HepG2 (cell line): ENCODE measurements around the gene EML2. TPM values are rescaled to one million over a fixed set of nuclear protein-coding genes. Genes with fewer than 3 reads are reported as not detected.

Experiments
- ATAC-seq: fragments of 200-7000 bp; cut with Tn5 transposase; 3 replicates; pipeline ENCODE4 v1.9.1; 2020; ENCODE audit warnings: mild to moderate bottlenecking, moderate library complexity
- BruUV-seq: library from RNA; stranded (reverse); fragments of 400-500 nt; replicated peaks from 2 replicates; lab custom pipeline; 2021; lab: Mats Ljungman, UMichigan
- CTCF ChIA-PET: fragments of 300-600 bp; formaldehyde crosslinking; extraction: SDS; loops from one replicate; lab custom pipeline; 2021; ENCODE audit warnings: low total read pairs, inconsistent platforms, low intra/inter-chr PET ratio; lab: Yijun Ruan, JAX
- POLR2A ChIA-PET: fragments of 350-600 bp; sonication (Branson Sonifier 250); formaldehyde crosslinking; loops from one replicate; lab custom pipeline; 2020; ENCODE audit warnings: antibody characterized with exemption, inconsistent platforms; lab: Yijun Ruan, JAX
- DNase-seq: peaks from one replicate; pipeline ENCODE4 v3.0.0-alpha.2; 2015; ENCODE audit warnings: low spot score
- FAIRE-seq: peaks from 3 replicates; lab custom pipeline; 2011; peaks lifted over from hg19 to GRCh38; lab: Jason Lieb, UNC
- H2AFZ ChIP-seq: one replicate; pipeline ENCODE4 v1.6.1; 2011; ENCODE audit warnings: low read length, inconsistent platforms
- H3K27ac ChIP-seq: fragments of 300-600 bp; 3 replicates; pipeline ENCODE4 v1.8.0; 2011; ENCODE audit warnings: mixed run types, mild to moderate bottlenecking, mixed read lengths, low read length, inconsistent platforms; ENCODE audit not compliant: insufficient read depth; ENCODE audit errors: extremely low read length
- H3K27me3 ChIP-seq, 2 experiments: fragments of 200-600 bp in 1 of 2; 2 replicates in 1 of 2; 3 replicates in 1 of 2; pipeline versions ENCODE4 v1.6.0 to v1.8.0; 2011; ENCODE audit warnings: low read length in 2 of 2, mild to moderate bottlenecking in 2 of 2, moderate library complexity in 2 of 2, inconsistent platforms in 1 of 2; ENCODE audit not compliant: insufficient read depth in 2 of 2, control insufficient read depth in 1 of 2
- H3K36me3 ChIP-seq, 2 experiments: fragments of 200-600 bp in 1 of 2; replicated peaks in 1 of 2; 2 replicates in 1 of 2; 3 replicates in 1 of 2; pipeline versions ENCODE4 v1.5.1 to v1.8.0; 2011; ENCODE audit warnings: low read length in 2 of 2, inconsistent platforms in 1 of 2; ENCODE audit not compliant: insufficient read depth in 2 of 2, control insufficient read depth in 1 of 2
- H3K4me1 ChIP-seq: 2 replicates; pipeline ENCODE4 v1.5.1; 2012; ENCODE audit warnings: low read length, inconsistent platforms; ENCODE audit not compliant: insufficient read depth
- H3K4me2 ChIP-seq: 2 replicates; pipeline ENCODE4 v1.6.0; 2011; ENCODE audit warnings: low read depth, low read length, inconsistent platforms
- H3K4me3 ChIP-seq, 3 experiments: fragments of 200-600 bp in 1 of 3; sonication (generic), shearing (Covaris generic) in 1 of 3; replicated peaks in 1 of 3; 2 replicates each; pipeline ENCODE4 v1.5.1; 2011 to 2016; ENCODE audit warnings: low read length in 3 of 3, inconsistent platforms in 2 of 3, low read depth in 2 of 3, mild to moderate bottlenecking in 2 of 3, control low read depth in 1 of 3, mixed read lengths in 1 of 3; ENCODE audit not compliant: insufficient read depth in 1 of 3
- H3K79me2 ChIP-seq: one replicate; pipeline ENCODE4 v1.6.1; 2011; ENCODE audit warnings: low read length, inconsistent platforms; ENCODE audit not compliant: insufficient read depth
- H3K9ac ChIP-seq: 2 replicates; pipeline ENCODE4 v1.6.0; 2011; ENCODE audit warnings: mild to moderate bottlenecking, low read depth, low read length, inconsistent platforms; ENCODE audit not compliant: insufficient read depth
- H3K9me3 ChIP-seq: 2 replicates; pipeline ENCODE4 v1.5.1; 2012; ENCODE audit warnings: mild to moderate bottlenecking, low read length
- H4K20me1 ChIP-seq: 2 replicates; pipeline ENCODE4 v1.6.0; 2011; ENCODE audit warnings: inconsistent platforms, mild to moderate bottlenecking, low read length, moderate library complexity; ENCODE audit not compliant: insufficient read depth
- EP300 ChIP-seq, 3 experiments: sonication (generic) in 1 of 3; formaldehyde crosslinking in 1 of 3; IDR thresholded peaks; 2 replicates each; pipeline versions ENCODE4 v1.5.1 to v1.6.1; 2011 to 2020; ENCODE audit warnings: low read depth in 2 of 3, low read length in 2 of 3, borderline replicate concordance in 1 of 3, improper control_type of control experiment in 1 of 3, mild to moderate bottlenecking in 1 of 3, missing genetic modification reagents in 1 of 3, moderate library complexity in 1 of 3
- FIP1L1 ChIP-seq: fragments of 200-400 bp; formaldehyde crosslinking; IDR thresholded peaks from 2 replicates; pipeline ENCODE4 v1.6.1; 2018; ENCODE audit warnings: low read depth, mild to moderate bottlenecking, low read length, moderate library complexity, borderline replicate concordance; ENCODE audit not compliant: insufficient read depth
- GABPB1 ChIP-seq: IDR thresholded peaks from 2 replicates; pipeline ENCODE4 v1.6.1; 2016; ENCODE audit warnings: mild to moderate bottlenecking, missing genetic modification reagents, moderate library complexity, missing compliant biosample characterization
- HNRNPLL ChIP-seq: fragments of 200-400 bp; formaldehyde crosslinking; IDR thresholded peaks from 2 replicates; pipeline ENCODE4 v1.6.1; 2017; ENCODE audit warnings: mild to moderate bottlenecking, low read depth, low read length; ENCODE audit not compliant: poor library complexity, severe bottlenecking
- JUND ChIP-seq: sonication (generic); formaldehyde crosslinking; IDR thresholded peaks from 2 replicates; pipeline ENCODE4 v1.8.0; 2022; ENCODE audit warnings: mild to moderate bottlenecking, missing genetic modification reagents
- MAFF ChIP-seq: IDR thresholded peaks from 2 replicates; pipeline ENCODE4 v1.6.1; 2011; ENCODE audit warnings: low read depth, low read length, improper control_type of control experiment
- MAFK ChIP-seq, 2 experiments: IDR thresholded peaks in 1 of 2; conservative IDR thresholded peaks in 1 of 2; 2 replicates each; pipeline ENCODE4 v1.6.1; 2011; ENCODE audit warnings: improper control_type of control experiment in 2 of 2, low read length in 2 of 2
- MEIS1 ChIP-seq: sonication (generic); formaldehyde crosslinking; IDR thresholded peaks from 2 replicates; pipeline ENCODE4 v1.9.0; 2021; ENCODE audit warnings: mild to moderate bottlenecking, missing genetic modification reagents, moderate library complexity, borderline replicate concordance
- SP2 ChIP-seq: sonication (generic); formaldehyde crosslinking; IDR thresholded peaks from 2 replicates; pipeline ENCODE4 v1.5.1; 2020; ENCODE audit warnings: mild to moderate bottlenecking, missing genetic modification reagents
- TFAP4 ChIP-seq: sonication (generic); IDR thresholded peaks from 2 replicates; pipeline ENCODE4 v1.6.1; 2016; ENCODE audit warnings: low read depth, borderline replicate concordance
- ZNF20 ChIP-seq: sonication (generic); formaldehyde crosslinking; IDR thresholded peaks from 2 replicates; pipeline ENCODE4 v1.4.0; 2020; ENCODE audit warnings: mild to moderate bottlenecking, moderate library complexity, missing genetic modification reagents
- ZNF879 ChIP-seq: sonication (generic); formaldehyde crosslinking; IDR thresholded peaks from 2 replicates; pipeline ENCODE4 v1.8.1; 2023; ENCODE audit warnings: missing genetic modification reagents
- WGBS: methylation state at CpG from one replicate; pipeline ENCODE4 v1.1.6; 2017; ENCODE audit warnings: low lambda C conversion rate; 5-methylcytosine and 5-hydroxymethylcytosine counted together
- in situ Hi-C: cut with HindIII; loops from 2 replicates; pipeline ENCODE4 v1.10.0; 2017; ENCODE audit warnings: low pct_unique_long_range_greater_than_20kb; ENCODE audit not compliant: extremely low pct_ligation_motif_present
- intact Hi-C: fragments of 100-400 bp; cut with micrococcal nuclease; formaldehyde crosslinking; loops from one replicate; pipeline ENCODE4 v1.10.0; 2022; ENCODE audit not compliant: unreplicated experiment
- polyA plus RNA-seq, 8 experiments: library from polyadenylated mRNA; depleted of rRNA in 3 of 8; stranded (reverse) in 7 of 8; unstranded in 1 of 8; fragments of >200 nt; fragmentation: Illumina TruSeq in 4 of 8; extraction: Trizol in 4 of 8; gene quantifications; 2 replicates each; pipeline versions ENCODE4 v1.2.1 to v1.2.3, GENCODE V29; 2011 to 2016; ENCODE audit warnings: low read depth in 4 of 8, missing spikeins in 1 of 8, mixed read lengths in 1 of 8; ENCODE audit not compliant: insufficient read depth in 1 of 8
- total RNA-seq, 5 experiments: library from RNA; depleted of rRNA; stranded (reverse); fragments of >200 nt; fragmentation: Illumina TruSeq; extraction: Trizol; gene quantifications; 2 replicates each; pipeline ENCODE4 v1.2.3, GENCODE V29; 2016; ENCODE audit warnings: low read depth in 1 of 5
- TF ChIP-seq, protein P1 (sequence below): sonication (generic); formaldehyde crosslinking; IDR thresholded peaks from 2 replicates; pipeline ENCODE4; 2020; ENCODE audit warnings: missing genetic modification reagents, mild to moderate bottlenecking, borderline replicate concordance
- TF ChIP-seq, protein P2 (sequence below): sonication (generic); formaldehyde crosslinking; IDR thresholded peaks from 2 replicates; pipeline ENCODE4 v1.8.1; 2023; ENCODE audit warnings: mild to moderate bottlenecking, missing genetic modification reagents, borderline replicate concordance

EML2 gene
- total and polyA plus RNA-seq, 2 of the 13 experiments (the other 11 are each of a cell fraction or from before 2014, with no cell fraction given), result 7.3 to 12.9 TPM

DNA sequence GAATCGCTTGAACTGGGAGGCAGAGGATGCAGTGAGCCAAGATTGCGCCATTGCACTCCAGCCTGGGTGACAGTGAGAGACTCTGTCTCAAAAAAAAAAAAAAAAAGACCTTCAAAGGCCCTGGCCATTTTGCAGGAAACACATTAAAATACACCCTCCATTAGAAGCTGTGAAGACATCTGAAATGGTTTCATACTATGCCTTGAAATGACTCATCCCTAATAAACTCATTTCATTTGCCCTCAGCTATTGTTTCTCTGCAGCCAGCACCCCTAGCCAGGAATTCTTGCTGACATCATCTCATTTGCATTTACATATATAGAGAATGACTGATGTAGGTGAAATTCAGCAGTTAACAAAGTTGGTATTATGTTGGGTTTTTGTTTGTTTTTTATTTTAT, 8.7 kb downstream of the EML2 start:
- intact Hi-C loops, result no loop called here
- H4K20me1 ChIP-seq, result no peaks in the 10 kb centered on the region
- in situ Hi-C loops, result no loop called here
- H3K79me2 ChIP-seq, result no peaks in the 10 kb centered on the region
- CTCF ChIA-PET, result no interaction called here
- POLR2A ChIA-PET, result interaction anchor here (0.9 to 1.6 kb wide), 2 partner anchors 9 to 18 kb away, joined by 3 to 5 read pairs; partner anchors contain the start of gene EML2
- no TSS peak for BruUV-seq
- no peak for TF ChIP-seq EP300 (IDR thresholded peaks at IDR 0.05; ENCODE audit: low read depth in 2 of 2, low read length in 2 of 2)
- no peak for TF ChIP-seq EP300 (CRISPR knock-in tag; IDR thresholded peaks at IDR 0.05; ENCODE audit: borderline replicate concordance)
- peak; percentile 59 to 84; a peak in 3 of 4 replicates for TF ChIP-seq MAFK (conservative IDR thresholded peaks at IDR 0.05 in 1 of 2, IDR thresholded peaks at IDR 0.05 in 1 of 2; ENCODE audit: low read length in 2 of 2)
- peak; percentile 75 for TF ChIP-seq MAFF
- H3K4me3 ChIP-seq, result no peak overlapping the region
- no peak for DNase-seq
- no peaks in the 10 kb centered on the region for H3K4me1 ChIP-seq
- H3K9me3 ChIP-seq, result no peaks in the 10 kb centered on the region
- FAIRE-seq, result no peak
- no peak overlapping the region for H3K9ac ChIP-seq
- 87% methylated on average over 2 of the region's 2 CpGs for WGBS
- H3K4me2 ChIP-seq, result no peak overlapping the region
- no peak overlapping the region for H3K27ac ChIP-seq
- H3K27me3 ChIP-seq, result no peaks in the 10 kb centered on the region
- no peak overlapping the region for H2AFZ ChIP-seq
- ATAC-seq, result no peak
- peaks cover 2 to 4% of the 10 kb centered on the region in 2 experiments; a peak in 2 of 5 replicates for H3K36me3 ChIP-seq

GRCh38 chr19:45629704-45630103, 9.5 kb downstream of the EML2 start:
- BruUV-seq, result no TSS peak
- Histone ChIP-seq H3K4me1 (no peaks in the 10 kb centered on the region), H4K20me1 (no peaks in the 10 kb centered on the region), H3K4me2 (no peak overlapping the region), H3K27me3 (no peaks in the 10 kb centered on the region), H3K36me3 (peaks cover 2 to 4% of the 10 kb centered on the region in 2 experiments; a peak in 2 of 5 replicates), H3K79me2 (no peaks in the 10 kb centered on the region), H3K9me3 (no peaks in the 10 kb centered on the region), H2AFZ (no peak overlapping the region), H3K4me3 (no peak overlapping the region), H3K27ac (no peak overlapping the region), H3K9ac (no peak overlapping the region)
- no peak for DNase-seq
- 50% methylated on average over 2 of the region's 4 CpGs for WGBS
- in situ Hi-C loops (no loop called here), intact Hi-C loops (no loop called here)
- ChIA-PET POLR2A (no interaction called here), CTCF (no interaction called here)
- no peak for FAIRE-seq
- ATAC-seq, result no peak
- TF ChIP-seq TFAP4 (no peak), ZNF879 (CRISPR knock-in tag) (no peak), JUND (CRISPR knock-in tag) (no peak), MEIS1 (CRISPR knock-in tag) (no peak), GABPB1 (CRISPR knock-in tag) (no peak), SP2 (CRISPR knock-in tag) (no peak), FIP1L1 (no peak), HNRNPLL (no peak), ZNF20 (CRISPR knock-in tag) (no peak)
- TF ChIP-seq, protein P1, sequence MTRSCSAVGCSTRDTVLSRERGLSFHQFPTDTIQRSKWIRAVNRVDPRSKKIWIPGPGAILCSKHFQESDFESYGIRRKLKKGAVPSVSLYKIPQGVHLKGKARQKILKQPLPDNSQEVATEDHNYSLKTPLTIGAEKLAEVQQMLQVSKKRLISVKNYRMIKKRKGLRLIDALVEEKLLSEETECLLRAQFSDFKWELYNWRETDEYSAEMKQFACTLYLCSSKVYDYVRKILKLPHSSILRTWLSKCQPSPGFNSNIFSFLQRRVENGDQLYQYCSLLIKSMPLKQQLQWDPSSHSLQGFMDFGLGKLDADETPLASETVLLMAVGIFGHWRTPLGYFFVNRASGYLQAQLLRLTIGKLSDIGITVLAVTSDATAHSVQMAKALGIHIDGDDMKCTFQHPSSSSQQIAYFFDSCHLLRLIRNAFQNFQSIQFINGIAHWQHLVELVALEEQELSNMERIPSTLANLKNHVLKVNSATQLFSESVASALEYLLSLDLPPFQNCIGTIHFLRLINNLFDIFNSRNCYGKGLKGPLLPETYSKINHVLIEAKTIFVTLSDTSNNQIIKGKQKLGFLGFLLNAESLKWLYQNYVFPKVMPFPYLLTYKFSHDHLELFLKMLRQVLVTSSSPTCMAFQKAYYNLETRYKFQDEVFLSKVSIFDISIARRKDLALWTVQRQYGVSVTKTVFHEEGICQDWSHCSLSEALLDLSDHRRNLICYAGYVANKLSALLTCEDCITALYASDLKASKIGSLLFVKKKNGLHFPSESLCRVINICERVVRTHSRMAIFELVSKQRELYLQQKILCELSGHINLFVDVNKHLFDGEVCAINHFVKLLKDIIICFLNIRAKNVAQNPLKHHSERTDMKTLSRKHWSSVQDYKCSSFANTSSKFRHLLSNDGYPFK (CRISPR knock-in tag), result no peak
- TF ChIP-seq, protein P2, sequence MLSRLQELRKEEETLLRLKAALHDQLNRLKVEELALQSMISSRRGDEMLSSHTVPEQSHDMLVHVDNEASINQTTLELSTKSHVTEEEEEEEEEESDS (CRISPR knock-in tag), result no peak
